ENCODE measurements around the gene IL20RB.

The IL20RB gene

GRCh38 chr3:137026701-137027100 lies 68.9 kb downstream of the IL20RB start:
- Mint-ChIP-seq H3K4me1 (no peaks in the 10 kb centered on the region), H3K9me3 (no peaks in the 10 kb centered on the region), H3K36me3 (ENCODE audit: low read depth) (no peaks in the 10 kb centered on the region), H3K27me3 (ENCODE audit: low read depth, poor library complexity) (peaks cover 9% of the 10 kb centered on the region), H3K27ac (no peak overlapping the region), H3K4me3 (no peak overlapping the region)
- no peak for DNase-seq
- TF ChIP-seq CTCF (IDR thresholded peaks at IDR 0.05) = no peak

GRCh38 chr3:137032465-137033120 lies 74.8 kb downstream of the IL20RB start:
- Mint-ChIP-seq H3K27ac (no peak overlapping the region), H3K9me3 (no peaks in the 10 kb centered on the region), H3K4me1 (peaks cover 10% of the 10 kb centered on the region), H3K36me3 (ENCODE audit: low read depth) (no peaks in the 10 kb centered on the region), H3K4me3 (peak overlapping the region; percentile 86), H3K27me3 (ENCODE audit: low read depth, poor library complexity) (peaks cover 22% of the 10 kb centered on the region)
- DNase-seq = peak; percentile 98
- peak; percentile 99 for TF ChIP-seq CTCF (IDR thresholded peaks at IDR 0.05)

GRCh38 chr3:137035631-137036030 lies 77.8 kb downstream of the IL20RB start:
- Mint-ChIP-seq H3K27me3 (ENCODE audit: low read depth, poor library complexity) (peaks cover 23% of the 10 kb centered on the region), H3K4me1 (peaks cover 10% of the 10 kb centered on the region), H3K36me3 (ENCODE audit: low read depth) (no peaks in the 10 kb centered on the region), H3K4me3 (no peak overlapping the region), H3K9me3 (no peaks in the 10 kb centered on the region), H3K27ac (no peak overlapping the region)
- peak; percentile 19 for TF ChIP-seq CTCF (IDR thresholded peaks at IDR 0.05)
- no peak for DNase-seq

GRCh38 chr3:137039570-137039969 lies 81.8 kb downstream of the IL20RB start:
- no peak overlapping the region for H3K4me3 Mint-ChIP-seq
- no peak for TF ChIP-seq CTCF (IDR thresholded peaks at IDR 0.05)
- DNase-seq = no peak
- H3K27ac Mint-ChIP-seq = no peak overlapping the region
- H3K4me1 Mint-ChIP-seq = no peaks in the 10 kb centered on the region
- H3K9me3 Mint-ChIP-seq = no peaks in the 10 kb centered on the region
- H3K36me3 Mint-ChIP-seq (ENCODE audit: low read depth) = no peaks in the 10 kb centered on the region
- H3K27me3 Mint-ChIP-seq (ENCODE audit: low read depth, poor library complexity) = peaks cover 6% of the 10 kb centered on the region

- no peaks in the 10 kb centered on the region for H3K36me3 Mint-ChIP-seq (ENCODE audit: low read depth)
- H3K27ac Mint-ChIP-seq = no peak overlapping the region
- TF ChIP-seq CTCF (IDR thresholded peaks at IDR 0.05) = no peak
- no peaks in the 10 kb centered on the region for H3K9me3 Mint-ChIP-seq
- peaks cover 8% of the 10 kb centered on the region for H3K27me3 Mint-ChIP-seq (ENCODE audit: low read depth, poor library complexity)
- no peak overlapping the region for H3K4me3 Mint-ChIP-seq
- no peak for DNase-seq
- H3K4me1 Mint-ChIP-seq = peaks cover under 1% of the 10 kb centered on the region
These were observed 83.5 kb downstream of the IL20RB start for GRCh38 chr3:137041251-137041650.

- H3K27me3 Mint-ChIP-seq (ENCODE audit: low read depth, poor library complexity) = peaks cover 8% of the 10 kb centered on the region
- DNase-seq = no peak
- no peaks in the 10 kb centered on the region for H3K9me3 Mint-ChIP-seq
- TF ChIP-seq CTCF (IDR thresholded peaks at IDR 0.05) = no peak
- no peak overlapping the region for H3K4me3 Mint-ChIP-seq
- no peaks in the 10 kb centered on the region for H3K36me3 Mint-ChIP-seq (ENCODE audit: low read depth)
- no peak overlapping the region for H3K27ac Mint-ChIP-seq
- H3K4me1 Mint-ChIP-seq = peaks cover 5% of the 10 kb centered on the region
These were observed 83.9 kb downstream of the IL20RB start for GRCh38 chr3:137041686-137042085.
